Measurements from ENCODE around the gene OCRL.
"Not testable (repeated sequence)": the region's sequence is repeated elsewhere in the genome, so short reads cannot be mapped to it uniquely, and the experiment has no call there.

DNA sequence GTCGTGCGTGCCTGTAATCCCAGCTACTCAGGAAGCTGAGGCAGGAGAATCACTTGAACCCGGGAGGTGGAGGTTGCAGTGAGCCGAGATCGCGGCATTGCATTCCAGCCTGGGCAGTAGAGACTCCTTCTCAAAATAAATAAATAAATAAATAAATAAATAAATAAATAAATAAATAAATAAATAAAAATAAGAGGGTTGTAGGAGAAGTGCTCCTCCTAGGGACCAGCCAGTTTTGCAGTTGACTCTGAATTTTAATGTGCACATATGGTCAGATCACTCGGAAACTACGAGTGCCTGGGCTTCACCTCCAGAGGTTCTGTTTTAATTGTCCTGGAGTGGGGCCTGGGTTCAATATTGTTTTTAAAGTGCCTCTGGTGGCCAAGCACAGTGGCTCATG lies 14.8 kb downstream of the OCRL start:
- TF ChIP-seq, protein P1, sequence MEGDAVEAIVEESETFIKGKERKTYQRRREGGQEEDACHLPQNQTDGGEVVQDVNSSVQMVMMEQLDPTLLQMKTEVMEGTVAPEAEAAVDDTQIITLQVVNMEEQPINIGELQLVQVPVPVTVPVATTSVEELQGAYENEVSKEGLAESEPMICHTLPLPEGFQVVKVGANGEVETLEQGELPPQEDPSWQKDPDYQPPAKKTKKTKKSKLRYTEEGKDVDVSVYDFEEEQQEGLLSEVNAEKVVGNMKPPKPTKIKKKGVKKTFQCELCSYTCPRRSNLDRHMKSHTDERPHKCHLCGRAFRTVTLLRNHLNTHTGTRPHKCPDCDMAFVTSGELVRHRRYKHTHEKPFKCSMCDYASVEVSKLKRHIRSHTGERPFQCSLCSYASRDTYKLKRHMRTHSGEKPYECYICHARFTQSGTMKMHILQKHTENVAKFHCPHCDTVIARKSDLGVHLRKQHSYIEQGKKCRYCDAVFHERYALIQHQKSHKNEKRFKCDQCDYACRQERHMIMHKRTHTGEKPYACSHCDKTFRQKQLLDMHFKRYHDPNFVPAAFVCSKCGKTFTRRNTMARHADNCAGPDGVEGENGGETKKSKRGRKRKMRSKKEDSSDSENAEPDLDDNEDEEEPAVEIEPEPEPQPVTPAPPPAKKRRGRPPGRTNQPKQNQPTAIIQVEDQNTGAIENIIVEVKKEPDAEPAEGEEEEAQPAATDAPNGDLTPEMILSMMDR (conservative IDR thresholded peaks at IDR 0.05; ENCODE audit: low read depth, low read length), result not testable (repeated sequence)
- not testable (repeated sequence) for TF ChIP-seq POLR2A, SMC3, RFX5 (IDR thresholded peaks at IDR 0.05; ENCODE audit: low read depth, low read length)

Data from IMR-90 (cell line).